ENCODE results near the gene TMEM63C. TPM values are rescaled to one million over a fixed set of nuclear protein-coding genes. Genes with fewer than 3 reads are reported as not detected.

TMEM63C gene
- total RNA-seq, 1 donor from 2014 or later = 0.27 TPM

DNA sequence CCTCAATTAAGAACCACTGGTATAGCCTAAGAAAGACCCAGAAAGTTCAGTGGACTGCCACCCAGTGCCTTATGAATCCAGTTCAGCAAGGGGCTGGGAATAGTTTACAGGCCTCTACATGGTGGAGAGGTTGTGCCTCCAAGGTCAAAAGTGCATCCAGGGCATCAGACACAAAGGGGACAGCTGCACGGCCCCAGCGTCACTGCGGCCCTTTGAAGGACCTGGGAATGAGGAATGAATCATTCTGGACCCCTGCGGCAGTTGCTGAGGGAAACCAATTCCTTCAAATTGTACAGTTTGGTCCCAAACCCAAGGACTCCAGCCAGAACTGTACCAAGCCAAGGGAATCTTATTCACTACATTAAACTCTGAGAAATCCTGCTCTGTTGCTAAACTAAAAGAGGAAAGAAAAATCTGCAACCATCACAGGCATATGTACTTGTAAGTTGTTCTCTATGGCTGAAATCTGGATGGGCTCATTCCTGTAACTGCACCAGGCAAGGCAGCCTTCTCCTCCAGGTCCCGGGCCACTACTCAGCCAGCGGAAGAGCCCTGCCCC, 100.3 kb downstream of the TMEM63C start:
- TF ChIP-seq, protein P1, sequence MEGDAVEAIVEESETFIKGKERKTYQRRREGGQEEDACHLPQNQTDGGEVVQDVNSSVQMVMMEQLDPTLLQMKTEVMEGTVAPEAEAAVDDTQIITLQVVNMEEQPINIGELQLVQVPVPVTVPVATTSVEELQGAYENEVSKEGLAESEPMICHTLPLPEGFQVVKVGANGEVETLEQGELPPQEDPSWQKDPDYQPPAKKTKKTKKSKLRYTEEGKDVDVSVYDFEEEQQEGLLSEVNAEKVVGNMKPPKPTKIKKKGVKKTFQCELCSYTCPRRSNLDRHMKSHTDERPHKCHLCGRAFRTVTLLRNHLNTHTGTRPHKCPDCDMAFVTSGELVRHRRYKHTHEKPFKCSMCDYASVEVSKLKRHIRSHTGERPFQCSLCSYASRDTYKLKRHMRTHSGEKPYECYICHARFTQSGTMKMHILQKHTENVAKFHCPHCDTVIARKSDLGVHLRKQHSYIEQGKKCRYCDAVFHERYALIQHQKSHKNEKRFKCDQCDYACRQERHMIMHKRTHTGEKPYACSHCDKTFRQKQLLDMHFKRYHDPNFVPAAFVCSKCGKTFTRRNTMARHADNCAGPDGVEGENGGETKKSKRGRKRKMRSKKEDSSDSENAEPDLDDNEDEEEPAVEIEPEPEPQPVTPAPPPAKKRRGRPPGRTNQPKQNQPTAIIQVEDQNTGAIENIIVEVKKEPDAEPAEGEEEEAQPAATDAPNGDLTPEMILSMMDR (IDR thresholded peaks at IDR 0.05) = no peak
- Histone ChIP-seq H3K27me3 (ENCODE audit: low read depth) (no peaks in the 10 kb centered on the region), H3K4me1 (no peaks in the 10 kb centered on the region), H3K27ac (no peak overlapping the region), H3K4me3 (no peak overlapping the region), H3K36me3 (peaks cover 79% of the 10 kb centered on the region), H3K9me3 (no peaks in the 10 kb centered on the region)
- intact Hi-C loops (cut with DNase I) = no loop called here
- ATAC-seq (no peak), DNase-seq (no peak)

DNA sequence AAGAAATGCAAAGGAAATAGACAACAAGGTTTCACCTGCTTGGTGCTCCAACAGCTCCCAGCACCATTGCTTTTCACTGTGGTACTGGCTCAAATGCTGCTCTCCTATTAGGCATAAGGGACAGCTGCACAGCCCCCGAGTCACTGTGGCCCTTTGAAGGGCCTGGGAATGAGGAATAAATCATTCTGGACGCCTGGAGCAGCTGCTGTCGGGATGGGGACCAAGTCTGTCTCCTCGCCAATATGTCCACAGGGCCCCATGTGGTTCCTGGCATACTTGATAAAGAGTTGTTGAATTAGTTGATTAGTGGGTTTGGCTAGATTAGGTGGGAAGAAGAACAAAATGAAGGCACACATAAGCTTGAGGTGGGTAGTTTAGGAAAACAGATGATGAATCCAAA, 102.5 kb downstream of the TMEM63C start:
- Histone ChIP-seq H3K4me1 (no peaks in the 10 kb centered on the region), H3K27me3 (ENCODE audit: low read depth) (no peaks in the 10 kb centered on the region), H3K4me3 (no peak overlapping the region), H3K9me3 (no peaks in the 10 kb centered on the region), H3K27ac (no peak overlapping the region), H3K36me3 (peaks cover 77% of the 10 kb centered on the region)
- TF ChIP-seq, protein P1 (IDR thresholded peaks at IDR 0.05) = no peak
- DNase-seq = no peak
- intact Hi-C loops (cut with DNase I) = no loop called here
- ATAC-seq = no peak

DNA sequence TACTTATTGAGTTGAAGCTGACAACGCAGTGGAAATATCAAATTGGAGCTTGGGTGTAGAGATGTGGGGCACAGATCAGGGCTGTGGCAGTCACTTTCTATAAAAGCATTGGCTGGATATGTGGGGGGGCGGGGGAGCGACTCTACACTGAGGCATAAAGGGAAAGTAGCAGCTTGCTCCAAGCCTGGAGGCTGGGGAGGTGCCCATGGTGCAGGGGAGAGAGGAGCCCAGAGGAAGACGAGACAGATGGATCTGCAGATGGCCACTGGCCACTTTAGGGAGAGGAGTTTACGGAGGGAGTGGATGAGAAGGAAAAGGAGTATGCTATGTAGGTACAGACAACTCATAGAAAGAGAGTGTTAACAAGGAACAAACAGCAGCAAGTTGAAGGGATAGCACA, 102.9 kb downstream of the TMEM63C start:
- intact Hi-C loops (cut with DNase I) = no loop called here
- H3K4me1 ChIP-seq = no peaks in the 10 kb centered on the region
- H3K4me3 ChIP-seq = no peak overlapping the region
- no peak for DNase-seq
- TF ChIP-seq, protein P1 (IDR thresholded peaks at IDR 0.05) = no peak
- no peaks in the 10 kb centered on the region for H3K27me3 ChIP-seq (ENCODE audit: low read depth)
- no peaks in the 10 kb centered on the region for H3K9me3 ChIP-seq
- ATAC-seq = no peak
- H3K27ac ChIP-seq = no peak overlapping the region
- H3K36me3 ChIP-seq = peaks cover 73% of the 10 kb centered on the region

DNA sequence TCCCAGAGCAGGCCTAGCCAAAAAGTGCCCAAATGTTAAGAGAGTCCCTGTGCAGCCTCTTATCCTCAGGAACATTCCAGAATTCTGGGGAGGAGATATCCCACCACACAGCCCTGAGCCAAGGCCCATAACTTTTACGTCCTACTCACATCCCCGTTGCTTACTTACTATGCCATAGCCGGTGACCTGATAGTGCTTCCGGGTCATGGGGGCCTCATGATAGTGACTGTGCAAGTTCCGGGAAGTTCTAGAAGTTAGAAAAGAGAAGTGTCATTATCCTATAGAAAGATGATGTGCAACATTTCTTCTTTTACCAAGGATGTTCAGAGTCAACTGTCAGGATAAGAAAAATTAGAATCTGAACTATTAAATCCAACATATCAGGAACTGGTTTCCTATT, 105.0 kb downstream of the TMEM63C start:
- intact Hi-C loops (cut with DNase I) = no loop called here
- H3K9me3 ChIP-seq = no peaks in the 10 kb centered on the region
- no peaks in the 10 kb centered on the region for H3K27me3 ChIP-seq (ENCODE audit: low read depth)
- no peak for DNase-seq
- no peak for ATAC-seq
- TF ChIP-seq, protein P1 (IDR thresholded peaks at IDR 0.05) = no peak
- peaks cover 73% of the 10 kb centered on the region for H3K36me3 ChIP-seq
- H3K4me3 ChIP-seq = no peak overlapping the region
- H3K27ac ChIP-seq = no peak overlapping the region
- no peaks in the 10 kb centered on the region for H3K4me1 ChIP-seq

DNA sequence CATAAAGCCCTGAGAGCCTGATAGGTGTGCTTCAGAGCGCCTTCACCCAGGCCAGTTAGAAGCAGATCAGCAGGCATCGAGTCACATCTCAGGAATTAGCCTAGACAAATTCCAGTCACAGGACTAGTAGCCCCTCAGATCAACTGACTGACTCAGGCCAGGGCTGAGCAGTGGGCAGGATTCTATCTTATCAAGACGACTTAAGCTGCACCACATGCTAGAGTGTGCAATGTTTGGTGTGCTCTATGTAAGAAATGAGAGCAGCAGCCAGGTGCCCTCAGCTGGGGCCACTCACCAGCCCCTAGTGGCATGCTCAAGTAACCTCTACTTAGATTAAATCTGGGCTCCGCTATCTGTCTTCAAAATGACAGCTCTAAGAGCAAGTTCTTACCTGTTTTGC, 109.1 kb downstream of the TMEM63C start:
- intact Hi-C loops (cut with DNase I) = no loop called here
- H3K36me3 ChIP-seq = peaks cover 47% of the 10 kb centered on the region
- ATAC-seq = no peak
- H3K27ac ChIP-seq = no peak overlapping the region
- H3K27me3 ChIP-seq (ENCODE audit: low read depth) = no peaks in the 10 kb centered on the region
- no peak for DNase-seq
- H3K9me3 ChIP-seq = no peaks in the 10 kb centered on the region
- no peak overlapping the region for H3K4me3 ChIP-seq
- TF ChIP-seq, protein P1 (IDR thresholded peaks at IDR 0.05) = no peak
- H3K4me1 ChIP-seq = no peaks in the 10 kb centered on the region

DNA sequence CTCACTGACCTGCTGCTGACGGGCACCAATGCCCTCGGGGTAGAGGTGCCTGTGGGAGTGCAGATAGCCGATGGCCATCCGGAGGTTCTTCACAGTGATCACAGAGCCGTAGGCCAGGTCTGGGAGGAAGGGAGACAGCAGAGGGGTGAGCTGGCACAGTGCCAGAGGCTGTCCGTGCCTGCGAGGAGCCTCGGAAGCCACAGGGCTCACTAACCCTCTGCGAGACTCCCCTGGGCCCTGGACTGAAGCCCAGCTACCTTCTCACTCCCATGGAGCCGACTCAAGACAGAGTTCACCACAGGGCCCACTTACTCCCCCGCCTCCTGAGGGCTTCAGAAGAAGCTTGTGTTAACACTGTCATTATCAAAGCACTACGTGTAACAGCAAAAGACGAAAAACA, 114.6 kb downstream of the TMEM63C start:
- intact Hi-C loops (cut with DNase I) = no loop called here
- Histone ChIP-seq H3K9me3 (no peaks in the 10 kb centered on the region), H3K27me3 (ENCODE audit: low read depth) (no peaks in the 10 kb centered on the region), H3K4me1 (no peaks in the 10 kb centered on the region), H3K36me3 (peaks cover 43% of the 10 kb centered on the region), H3K4me3 (no peak overlapping the region), H3K27ac (no peak overlapping the region)
- TF ChIP-seq, protein P1 (IDR thresholded peaks at IDR 0.05) = no peak
- DNase-seq (no peak), ATAC-seq (no peak)
